K562 (cell line): ENCODE results near the gene UNC5C. TPM values are rescaled to one million over a fixed set of nuclear protein-coding genes. Genes with fewer than 3 reads are reported as not detected.

Source experiments
- ATAC-seq: fragments of 200-7000 bp; cut with Tn5 transposase; 3 replicates; pipeline ENCODE4 v1.9.1; 2020; ENCODE audit warnings: moderate library complexity
- BruUV-seq: library from RNA; stranded (reverse); fragments of 400-500 nt; replicated peaks from 2 replicates; lab custom pipeline; 2021; lab: Mats Ljungman, UMichigan
- CTCF ChIA-PET: fragments of 300-600 bp; formaldehyde crosslinking; extraction: SDS; loops from one replicate; lab custom pipeline; 2021; ENCODE audit warnings: low intra/inter-chr PET ratio; lab: Yijun Ruan, JAX
- POLR2A ChIA-PET: fragments of 300-600, 350-650 bp; sonication (Branson Sonifier 250); formaldehyde crosslinking; extraction: SDS; loops from one replicate; lab custom pipeline; 2021; ENCODE audit warnings: antibody characterized with exemption, inconsistent platforms; lab: Yijun Ruan, JAX
- DNase-seq, 4 experiments: peaks; one replicate each; pipeline versions ENCODE4 v3.0.0 to v3.0.0-alpha.2; 2011 to 2018; ENCODE audit warnings: low spot score in 3 of 4, mixed read lengths in 3 of 4; ENCODE audit errors: extremely low read depth in 1 of 4
- FAIRE-seq: peaks from 2 replicates; lab custom pipeline; 2011; peaks lifted over from hg19 to GRCh38; lab: Jason Lieb, UNC
- H2AFZ ChIP-seq: 2 replicates; pipeline ENCODE4 v1.6.0; 2011; ENCODE audit warnings: low read depth, low read length, control low read depth, inconsistent platforms
- H3K27ac ChIP-seq: fragments of 200-600 bp; 3 replicates; pipeline ENCODE4 v1.8.0; 2011; ENCODE audit warnings: low read depth, mild to moderate bottlenecking, control low read depth, inconsistent platforms, low read length, moderate library complexity, mixed read lengths; ENCODE audit errors: extremely low read depth
- H3K27me3 ChIP-seq, 2 experiments: fragments of 300-600 bp in 1 of 2; 2 replicates in 1 of 2; 3 replicates in 1 of 2; pipeline versions ENCODE4 v1.6.0 to v1.8.0; 2011; ENCODE audit warnings: inconsistent platforms in 2 of 2, low read length in 2 of 2, mild to moderate bottlenecking in 1 of 2, mixed read lengths in 1 of 2, moderate library complexity in 1 of 2; ENCODE audit not compliant: control insufficient read depth in 2 of 2, insufficient read depth in 2 of 2
- H3K36me3 ChIP-seq: fragments of 300-600 bp; 3 replicates; pipeline ENCODE4 v1.8.0; 2011; ENCODE audit warnings: mild to moderate bottlenecking, low read length, inconsistent platforms; ENCODE audit not compliant: control insufficient read depth, insufficient read depth
- H3K4me1 ChIP-seq, 2 experiments: fragments of 200-600 bp in 1 of 2; replicated peaks in 1 of 2; 2 replicates in 1 of 2; 3 replicates in 1 of 2; pipeline versions ENCODE4 v1.5.1 to v1.8.0; 2011; ENCODE audit warnings: inconsistent platforms in 2 of 2, low read length in 2 of 2, mild to moderate bottlenecking in 1 of 2, mixed read lengths in 1 of 2, moderate library complexity in 1 of 2; ENCODE audit not compliant: control insufficient read depth in 2 of 2, insufficient read depth in 2 of 2
- H3K4me2 ChIP-seq: 2 replicates; pipeline ENCODE4 v1.6.1; 2011; ENCODE audit warnings: low read length, control low read depth, inconsistent platforms, mixed read lengths; ENCODE audit not compliant: insufficient read depth
- H3K4me3 ChIP-seq: fragments of 200-600 bp; sonication (generic), shearing (Covaris generic); 2 replicates; pipeline ENCODE4 v1.5.1; 2016; ENCODE audit warnings: control low read depth, inconsistent platforms
- H3K79me2 ChIP-seq: fragments of 200-600 bp; 3 replicates; pipeline ENCODE4 v1.8.0; 2011; ENCODE audit warnings: low read length, inconsistent platforms; ENCODE audit not compliant: control insufficient read depth, insufficient read depth
- H3K9ac ChIP-seq, 2 experiments: 2 replicates each; pipeline versions ENCODE4 v1.6.0 to v1.6.1; 2011; ENCODE audit warnings: low read depth in 2 of 2, low read length in 2 of 2, control low read depth in 1 of 2, inconsistent platforms in 1 of 2, mild to moderate bottlenecking in 1 of 2, mixed read lengths in 1 of 2; ENCODE audit not compliant: insufficient read depth in 1 of 2
- H3K9me1 ChIP-seq: one replicate; pipeline ENCODE4 v1.6.0; 2011; ENCODE audit warnings: inconsistent platforms, mild to moderate bottlenecking, low read length, moderate library complexity; ENCODE audit not compliant: control insufficient read depth, insufficient read depth
- H3K9me3 ChIP-seq: replicated peaks from 2 replicates; pipeline ENCODE4 v1.5.1; 2011; ENCODE audit warnings: low read depth, low read length, inconsistent platforms; ENCODE audit not compliant: control insufficient read depth, insufficient read depth
- H4K20me1 ChIP-seq: replicated peaks from 2 replicates; pipeline ENCODE4 v1.6.1; 2011; ENCODE audit warnings: low read length, inconsistent platforms, mixed read lengths; ENCODE audit not compliant: control insufficient read depth, insufficient read depth
- C11orf30 ChIP-seq: fragments of 450-650 bp; IDR thresholded peaks from 2 replicates; pipeline ENCODE4 v1.6.1; 2016; ENCODE audit warnings: low read depth, mild to moderate bottlenecking
- CBX8 ChIP-seq: fragments of 200-600 bp; sonication (generic); IDR thresholded peaks from 2 replicates; pipeline ENCODE4 v1.6.1; 2012; ENCODE audit warnings: borderline replicate concordance, mixed run types, low read depth, mild to moderate bottlenecking, moderate library complexity, mixed read lengths, low read length, control low read depth, inconsistent platforms; ENCODE audit not compliant: poor library complexity, severe bottlenecking; ENCODE audit errors: extremely low read depth
- EHMT2 ChIP-seq: fragments of 450-650 bp; IDR thresholded peaks from 2 replicates; pipeline ENCODE4 v1.6.1; 2018; ENCODE audit warnings: antibody characterized with exemption
- GABPB2 ChIP-seq: fragments of 250-450 bp; sonication (Bioruptor Pico); conservative IDR thresholded peaks from 2 replicates; pipeline ENCODE4 v1.5.1; 2021; ENCODE audit warnings: mild to moderate bottlenecking
- HEY1 ChIP-seq: fragments of 250-450 bp; sonication (Bioruptor Pico); IDR thresholded peaks from 2 replicates; pipeline ENCODE4 v1.5.0; 2020; ENCODE audit warnings: mild to moderate bottlenecking, moderate library complexity, borderline replicate concordance
- MAFG ChIP-seq: fragments of 450-650 bp; conservative IDR thresholded peaks from 2 replicates; pipeline ENCODE4 v1.6.1; 2016; ENCODE audit warnings: missing genetic modification characterization, missing compliant biosample characterization
- NBN ChIP-seq: fragments of 450-650 bp; IDR thresholded peaks from 2 replicates; pipeline ENCODE4 v1.6.1; 2016; ENCODE audit warnings: low read depth, mild to moderate bottlenecking
- SIX5 ChIP-seq, 2 experiments: IDR thresholded peaks; 2 replicates each; pipeline ENCODE4 v1.6.1; 2011; ENCODE audit warnings: low read length in 2 of 2, borderline replicate concordance in 1 of 2, low read depth in 1 of 2, mild to moderate bottlenecking in 1 of 2, moderate library complexity in 1 of 2; ENCODE audit not compliant: insufficient read depth in 1 of 2
- ZNF316 ChIP-seq: fragments of 450-650 bp; IDR thresholded peaks from 2 replicates; pipeline ENCODE4 v1.6.1; 2016
- ZNF583 ChIP-seq: fragments of 250-450 bp; sonication (Bioruptor Pico); IDR thresholded peaks from 2 replicates; pipeline ENCODE4 v1.4.0; 2020
- WGBS: fragments of 100-300 bp; shearing (Covaris generic); methylation state at CpG from one replicate; pipeline ENCODE4 v1.1.6; 2016; ENCODE audit warnings: low coverage, mixed read lengths; ENCODE audit not compliant: insufficient coverage; ENCODE audit errors: missing lambda C conversion rate; 5-methylcytosine and 5-hydroxymethylcytosine counted together
- in situ Hi-C: fragments of 300-500 bp; cut with MboI; formaldehyde crosslinking; loops from 4 replicates; pipeline ENCODE4 v1.15.0; 2018; ENCODE audit warnings: inconsistent platforms, mixed read lengths
- intact Hi-C: fragments of 100-400 bp; cut with micrococcal nuclease; formaldehyde crosslinking; loops from 2 replicates; pipeline ENCODE4 v1.14.2; 2022
- polyA plus RNA-seq, 8 experiments: library from polyadenylated mRNA; depleted of rRNA in 4 of 8; stranded (reverse) in 5 of 8; unstranded in 3 of 8; fragments of >200 nt; fragmentation: Nextera tagmentation in 2 of 8; fragmentation: Illumina TruSeq in 1 of 8; extraction: Ambion mirVana in 2 of 8; extraction: Trizol in 1 of 8; gene quantifications; 2 replicates each; pipeline versions ENCODE4 v1.2.1 to v1.2.3, GENCODE V29; 2011 to 2014; ENCODE audit warnings: inconsistent platforms in 1 of 8, missing spikeins in 1 of 8
- total RNA-seq, 7 experiments: library from RNA; depleted of rRNA in 6 of 7; stranded (reverse); fragments of >200 nt in 6 of 7; fragmentation: Illumina TruSeq in 2 of 7; extraction: Trizol in 2 of 7; gene quantifications; 2 replicates each; pipeline versions ENCODE4 v1.2.1 to v1.2.3, GENCODE V29; 2011 to 2021; ENCODE audit warnings: low replicate concordance in 1 of 7
- TF ChIP-seq, protein P1 (sequence below), 2 experiments: fragments of 450-650 bp in 1 of 2; IDR thresholded peaks; 2 replicates each; pipeline ENCODE4 v1.6.1; 2011 to 2017; ENCODE audit warnings: low read depth in 2 of 2, antibody characterized with exemption in 1 of 2, borderline replicate concordance in 1 of 2, low read length in 1 of 2, mild to moderate bottlenecking in 1 of 2, mixed read lengths in 1 of 2; ENCODE audit not compliant: control insufficient read depth in 1 of 2
- TF ChIP-seq, protein P2 (sequence below): fragments of 250-450 bp; sonication (Bioruptor Pico); IDR thresholded peaks from 2 replicates; pipeline ENCODE4 v1.4.0; 2020; ENCODE audit warnings: mild to moderate bottlenecking, moderate library complexity
- TF ChIP-seq, protein P3 (sequence below): fragments of 250-450 bp; sonication (Bioruptor Pico); IDR thresholded peaks from 2 replicates; pipeline ENCODE4 v1.5.0; 2021

The UNC5C gene
- total and polyA plus RNA-seq, 9 of the 15 experiments (the other 6 are each of a cell fraction or from before 2014, with no cell fraction given): under 0.01 to 0.10 (median 0.03) TPM; not detected in 1

DNA sequence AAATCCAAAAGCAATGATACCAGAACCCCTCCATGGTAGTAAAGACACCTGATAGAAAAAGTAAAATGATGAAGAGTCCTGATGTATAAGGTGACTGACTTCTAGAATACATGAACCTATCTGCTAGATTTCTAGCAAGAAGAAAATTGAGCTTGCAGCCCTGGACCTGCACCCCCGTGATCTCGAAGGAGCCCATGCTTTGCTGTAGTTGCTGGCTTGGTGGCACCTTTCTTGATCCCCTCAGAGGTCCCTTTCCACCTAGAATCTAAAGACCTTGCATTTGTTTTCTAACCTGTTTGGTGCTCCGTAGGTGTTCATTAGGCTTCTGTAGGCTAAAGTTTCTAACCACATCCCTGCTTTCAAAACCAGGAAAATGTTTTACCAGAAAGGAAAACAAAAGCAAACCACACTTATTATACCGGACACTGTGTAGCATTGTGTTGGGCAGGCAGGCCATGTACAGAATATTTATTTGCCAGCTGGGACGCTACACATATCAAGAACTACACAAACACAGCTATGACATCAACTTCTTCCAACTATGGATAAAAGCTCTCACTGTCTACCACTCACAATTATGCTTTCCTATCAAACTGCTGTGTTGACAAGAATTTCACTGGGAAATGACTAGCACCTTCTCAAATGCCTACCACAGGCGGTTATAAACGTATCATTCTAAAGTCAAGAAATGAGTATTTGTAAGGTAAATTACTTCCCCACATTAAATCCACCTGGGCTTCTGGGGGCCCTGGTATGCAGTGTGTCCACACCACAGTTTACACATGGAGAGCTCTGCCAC, 316.2 kb downstream of the UNC5C start:
- peaks cover 0 to 16% of the 10 kb centered on the region in 2 experiments; a peak in 4 of 5 replicates for H3K4me1 ChIP-seq
- H3K9me3 ChIP-seq: no peaks in the 10 kb centered on the region
- ChIA-PET CTCF (no interaction called here), POLR2A (no interaction called here)
- no peak overlapping the region for H3K4me3 ChIP-seq
- peak overlapping the region; percentile 86 for H2AFZ ChIP-seq
- no peaks in the 10 kb centered on the region for H4K20me1 ChIP-seq
- ATAC-seq (no peak; the same call in 1 of the 3 replicates), FAIRE-seq (no peak), DNase-seq (no peak)
- H3K27ac ChIP-seq: no peak overlapping the region
- H3K4me2 ChIP-seq: peak overlapping the region; percentile 3; the same call in 1 of the 2 replicates
- 56% methylated on average over 7 of the region's 7 CpGs for WGBS
- H3K79me2 ChIP-seq: no peaks in the 10 kb centered on the region
- in situ Hi-C loops: no loop called here
- no peaks in the 10 kb centered on the region for H3K9me1 ChIP-seq
- intact Hi-C loops: no loop called here
- H3K9ac ChIP-seq: peak overlapping the region in 1 of 2 experiments; percentile 20; a peak in 1 of 4 replicates
- BruUV-seq: no TSS peak
- no peaks in the 10 kb centered on the region for H3K27me3 ChIP-seq
- no peaks in the 10 kb centered on the region for H3K36me3 ChIP-seq
- peak; percentile 64 for TF ChIP-seq ZNF316
- TF ChIP-seq EHMT2: no peak
- no peak for TF ChIP-seq ZNF583 (CRISPR knock-in tag)
- TF ChIP-seq, protein P1, sequence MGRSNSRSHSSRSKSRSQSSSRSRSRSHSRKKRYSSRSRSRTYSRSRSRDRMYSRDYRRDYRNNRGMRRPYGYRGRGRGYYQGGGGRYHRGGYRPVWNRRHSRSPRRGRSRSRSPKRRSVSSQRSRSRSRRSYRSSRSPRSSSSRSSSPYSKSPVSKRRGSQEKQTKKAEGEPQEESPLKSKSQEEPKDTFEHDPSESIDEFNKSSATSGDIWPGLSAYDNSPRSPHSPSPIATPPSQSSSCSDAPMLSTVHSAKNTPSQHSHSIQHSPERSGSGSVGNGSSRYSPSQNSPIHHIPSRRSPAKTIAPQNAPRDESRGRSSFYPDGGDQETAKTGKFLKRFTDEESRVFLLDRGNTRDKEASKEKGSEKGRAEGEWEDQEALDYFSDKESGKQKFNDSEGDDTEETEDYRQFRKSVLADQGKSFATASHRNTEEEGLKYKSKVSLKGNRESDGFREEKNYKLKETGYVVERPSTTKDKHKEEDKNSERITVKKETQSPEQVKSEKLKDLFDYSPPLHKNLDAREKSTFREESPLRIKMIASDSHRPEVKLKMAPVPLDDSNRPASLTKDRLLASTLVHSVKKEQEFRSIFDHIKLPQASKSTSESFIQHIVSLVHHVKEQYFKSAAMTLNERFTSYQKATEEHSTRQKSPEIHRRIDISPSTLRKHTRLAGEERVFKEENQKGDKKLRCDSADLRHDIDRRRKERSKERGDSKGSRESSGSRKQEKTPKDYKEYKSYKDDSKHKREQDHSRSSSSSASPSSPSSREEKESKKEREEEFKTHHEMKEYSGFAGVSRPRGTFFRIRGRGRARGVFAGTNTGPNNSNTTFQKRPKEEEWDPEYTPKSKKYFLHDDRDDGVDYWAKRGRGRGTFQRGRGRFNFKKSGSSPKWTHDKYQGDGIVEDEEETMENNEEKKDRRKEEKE (IDR thresholded peaks at IDR 0.05; ENCODE audit: borderline replicate concordance in 1 of 2, control insufficient read depth in 1 of 2, low read depth in 2 of 2, low read length in 1 of 2): no peak
- TF ChIP-seq GABPB2 (CRISPR knock-in tag): no peak
- TF ChIP-seq, protein P2, sequence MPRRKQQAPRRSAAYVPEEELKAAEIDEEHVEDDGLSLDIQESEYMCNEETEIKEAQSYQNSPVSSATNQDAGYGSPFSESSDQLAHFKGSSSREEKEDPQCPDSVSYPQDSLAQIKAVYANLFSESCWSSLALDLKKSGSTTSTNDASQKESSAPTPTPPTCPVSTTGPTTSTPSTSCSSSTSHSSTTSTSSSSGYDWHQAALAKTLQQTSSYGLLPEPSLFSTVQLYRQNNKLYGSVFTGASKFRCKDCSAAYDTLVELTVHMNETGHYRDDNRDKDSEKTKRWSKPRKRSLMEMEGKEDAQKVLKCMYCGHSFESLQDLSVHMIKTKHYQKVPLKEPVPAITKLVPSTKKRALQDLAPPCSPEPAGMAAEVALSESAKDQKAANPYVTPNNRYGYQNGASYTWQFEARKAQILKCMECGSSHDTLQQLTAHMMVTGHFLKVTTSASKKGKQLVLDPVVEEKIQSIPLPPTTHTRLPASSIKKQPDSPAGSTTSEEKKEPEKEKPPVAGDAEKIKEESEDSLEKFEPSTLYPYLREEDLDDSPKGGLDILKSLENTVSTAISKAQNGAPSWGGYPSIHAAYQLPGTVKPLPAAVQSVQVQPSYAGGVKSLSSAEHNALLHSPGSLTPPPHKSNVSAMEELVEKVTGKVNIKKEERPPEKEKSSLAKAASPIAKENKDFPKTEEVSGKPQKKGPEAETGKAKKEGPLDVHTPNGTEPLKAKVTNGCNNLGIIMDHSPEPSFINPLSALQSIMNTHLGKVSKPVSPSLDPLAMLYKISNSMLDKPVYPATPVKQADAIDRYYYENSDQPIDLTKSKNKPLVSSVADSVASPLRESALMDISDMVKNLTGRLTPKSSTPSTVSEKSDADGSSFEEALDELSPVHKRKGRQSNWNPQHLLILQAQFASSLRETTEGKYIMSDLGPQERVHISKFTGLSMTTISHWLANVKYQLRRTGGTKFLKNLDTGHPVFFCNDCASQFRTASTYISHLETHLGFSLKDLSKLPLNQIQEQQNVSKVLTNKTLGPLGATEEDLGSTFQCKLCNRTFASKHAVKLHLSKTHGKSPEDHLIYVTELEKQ (CRISPR knock-in tag): no peak
- TF ChIP-seq NBN: no peak
- peak; percentile 25; the same call in 1 of the 2 replicates for TF ChIP-seq MAFG
- TF ChIP-seq SIX5 (IDR thresholded peaks at IDR 0.05; ENCODE audit: borderline replicate concordance in 1 of 2, insufficient read depth in 1 of 2, low read depth in 1 of 2, low read length in 2 of 2): no peak
- TF ChIP-seq CBX8: no peak
- TF ChIP-seq C11orf30: peak; percentile 57; the same call in 1 of the 2 replicates
- TF ChIP-seq, protein P3, sequence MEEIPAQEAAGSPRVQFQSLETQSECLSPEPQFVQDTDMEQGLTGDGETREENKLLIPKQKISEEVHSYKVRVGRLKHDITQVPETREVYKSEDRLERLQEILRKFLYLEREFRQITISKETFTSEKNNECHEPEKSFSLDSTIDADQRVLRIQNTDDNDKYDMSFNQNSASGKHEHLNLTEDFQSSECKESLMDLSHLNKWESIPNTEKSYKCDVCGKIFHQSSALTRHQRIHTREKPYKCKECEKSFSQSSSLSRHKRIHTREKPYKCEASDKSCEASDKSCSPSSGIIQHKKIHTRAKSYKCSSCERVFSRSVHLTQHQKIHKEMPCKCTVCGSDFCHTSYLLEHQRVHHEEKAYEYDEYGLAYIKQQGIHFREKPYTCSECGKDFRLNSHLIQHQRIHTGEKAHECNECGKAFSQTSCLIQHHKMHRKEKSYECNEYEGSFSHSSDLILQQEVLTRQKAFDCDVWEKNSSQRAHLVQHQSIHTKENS (CRISPR knock-in tag): no peak
- no peak for TF ChIP-seq HEY1 (CRISPR knock-in tag)
